ENCODE data around the gene OSTM1. TPM values are rescaled to one million over a fixed set of nuclear protein-coding genes. Genes with fewer than 3 reads are reported as not detected.

Gene OSTM1
- total RNA-seq, 1 donor from 2014 or later = 52.2 TPM

GRCh38 chr6:108102965-108103364, 28.4 kb upstream of the OSTM1 start:
- no peak for DNase-seq (ENCODE audit: low spot score)

DNA sequence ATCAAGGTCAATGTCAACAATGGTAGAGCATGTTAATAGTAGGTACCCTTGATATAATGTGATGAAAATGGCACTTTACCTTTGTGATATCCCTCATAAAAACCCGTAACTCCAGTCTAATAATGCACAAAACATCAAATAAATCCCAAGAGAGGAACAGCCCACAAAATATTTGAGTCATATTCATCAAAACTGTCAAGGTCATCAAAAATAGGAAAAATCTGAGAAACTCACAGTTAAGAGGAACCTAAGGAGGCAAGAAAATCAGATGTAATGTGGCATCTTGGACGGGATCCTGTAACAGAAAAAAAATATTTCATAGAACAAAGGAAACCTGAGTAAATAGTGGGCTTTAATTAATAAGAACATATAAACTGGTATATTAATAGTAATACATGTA, 25.5 kb upstream of the OSTM1 start:
- DNase-seq (ENCODE audit: low spot score) = no peak

- no peak for DNase-seq (ENCODE audit: low spot score)
Measured at GRCh38 chr6:108097882-108098281, 23.3 kb upstream of the OSTM1 start.

- DNase-seq (ENCODE audit: low spot score) = no peak
Measured at GRCh38 chr6:108093781-108094300, 19.3 kb upstream of the OSTM1 start.

GRCh38 chr6:108091288-108091687, 16.7 kb upstream of the OSTM1 start:
- DNase-seq (ENCODE audit: low spot score) = no peak

- DNase-seq (ENCODE audit: low spot score) = no peak
Measured at GRCh38 chr6:108083349-108083748, 8.8 kb upstream of the OSTM1 start.

DNA sequence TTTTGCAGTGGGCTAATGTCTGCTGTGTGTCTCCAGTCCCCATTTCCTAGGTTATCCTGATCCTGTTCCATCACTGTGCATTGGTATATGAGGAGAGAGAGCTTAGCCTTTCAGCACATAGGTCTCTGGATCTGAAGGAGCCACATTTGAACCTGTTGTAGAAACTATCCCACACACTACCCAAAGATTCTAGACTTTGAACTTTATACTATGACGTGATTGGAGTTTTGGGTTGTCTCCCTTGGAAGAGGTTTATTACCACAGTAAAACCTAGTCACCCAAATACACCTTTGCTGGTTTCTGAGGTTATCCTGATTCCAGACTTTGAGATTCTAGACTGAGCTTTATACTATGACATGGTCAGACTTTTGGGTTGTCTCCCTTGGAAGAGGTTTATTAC, 8.0 kb upstream of the OSTM1 start:
- DNase-seq (ENCODE audit: low spot score) = no peak

DNA sequence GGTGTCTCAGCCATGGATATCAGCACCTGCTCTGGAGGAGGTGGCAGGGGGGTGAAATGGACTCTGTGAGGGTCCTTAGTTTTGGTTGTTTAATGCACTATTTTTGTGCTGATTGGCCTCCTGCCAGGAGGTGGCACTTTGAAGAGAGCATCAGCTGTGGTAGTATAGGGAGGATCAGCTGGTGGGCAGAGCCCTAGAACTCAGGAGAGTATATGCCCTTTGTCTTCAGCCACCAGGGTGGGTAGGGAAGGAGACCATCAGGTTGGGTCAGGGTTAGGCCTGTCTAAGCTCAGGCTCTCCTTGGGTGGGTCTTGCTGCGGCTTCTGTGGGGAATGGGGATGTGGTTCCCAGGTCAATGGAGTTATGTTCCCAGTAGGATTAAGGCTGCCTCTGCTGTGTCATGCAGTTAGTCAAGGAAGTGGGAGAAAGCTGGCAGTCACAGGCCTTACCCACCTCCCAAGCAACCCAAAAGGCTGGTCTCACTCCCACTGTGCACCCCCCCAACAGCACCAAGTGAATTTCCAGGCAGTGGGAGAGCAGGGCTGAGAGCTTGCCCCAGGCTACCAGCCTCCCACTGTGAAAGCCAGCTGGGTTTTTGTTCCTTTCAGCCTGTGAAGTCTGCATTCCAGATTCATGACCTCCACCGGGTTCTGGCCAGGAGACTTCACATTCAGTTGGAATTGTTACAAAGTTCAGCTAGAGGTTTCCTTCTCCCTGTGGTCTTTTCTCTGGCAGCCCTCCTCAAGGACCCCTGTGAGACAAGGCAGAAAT, 5.7 kb upstream of the OSTM1 start:
- no peak for DNase-seq (ENCODE audit: low spot score)

DNA sequence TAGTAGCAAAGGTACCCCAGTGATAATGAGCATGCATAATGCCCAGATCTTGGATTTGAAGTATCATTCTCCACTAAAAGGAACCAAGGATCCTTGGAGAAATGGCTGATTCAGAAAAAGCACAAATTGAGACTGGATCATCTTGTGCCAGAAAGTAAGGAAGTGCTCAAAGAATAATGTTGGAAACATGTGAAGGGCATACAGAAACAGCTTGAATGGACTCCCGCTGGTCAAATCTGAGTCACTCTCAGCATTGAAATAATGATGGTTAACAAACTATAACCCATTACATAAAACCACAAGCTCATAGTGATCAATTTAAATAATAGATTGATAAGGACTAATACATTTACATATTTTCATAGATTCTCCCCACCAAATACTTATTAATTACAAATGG, 3.6 kb upstream of the OSTM1 start:
- DNase-seq (ENCODE audit: low spot score) = no peak

GRCh38 chr6:108074057-108074358, 533 bp downstream of the OSTM1 start:
- DNase-seq (ENCODE audit: low spot score) = no peak

- no peak for DNase-seq (ENCODE audit: low spot score)
Measured at GRCh38 chr6:108071736-108072276, 2.7 kb downstream of the OSTM1 start.

GRCh38 chr6:108068618-108069017, 5.9 kb downstream of the OSTM1 start:
- DNase-seq (ENCODE audit: low spot score) = no peak

GRCh38 chr6:108068182-108068581, 6.4 kb downstream of the OSTM1 start:
- no peak for DNase-seq (ENCODE audit: low spot score)

GRCh38 chr6:108052706-108053105, 21.8 kb downstream of the OSTM1 start:
- no peak for DNase-seq (ENCODE audit: low spot score)

DNA sequence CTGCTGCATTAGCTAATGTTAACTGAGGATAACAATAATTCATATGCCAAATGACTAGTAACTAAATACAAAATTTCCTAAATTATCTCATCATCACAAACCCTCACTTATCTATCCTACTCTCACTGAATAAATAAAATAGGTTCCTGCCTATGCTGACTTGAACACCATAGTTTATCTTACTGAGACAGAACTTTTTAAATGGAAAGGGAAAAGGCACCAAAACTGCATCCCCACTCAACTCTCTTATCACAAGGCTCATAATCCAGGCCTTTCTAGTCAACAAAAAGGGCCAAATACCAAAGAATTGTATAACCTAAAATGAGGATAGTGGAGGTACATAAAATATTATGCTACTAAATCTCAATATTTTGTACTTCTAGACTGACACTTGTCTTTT, 23.1 kb downstream of the OSTM1 start:
- no peak for DNase-seq (ENCODE audit: low spot score)

DNA sequence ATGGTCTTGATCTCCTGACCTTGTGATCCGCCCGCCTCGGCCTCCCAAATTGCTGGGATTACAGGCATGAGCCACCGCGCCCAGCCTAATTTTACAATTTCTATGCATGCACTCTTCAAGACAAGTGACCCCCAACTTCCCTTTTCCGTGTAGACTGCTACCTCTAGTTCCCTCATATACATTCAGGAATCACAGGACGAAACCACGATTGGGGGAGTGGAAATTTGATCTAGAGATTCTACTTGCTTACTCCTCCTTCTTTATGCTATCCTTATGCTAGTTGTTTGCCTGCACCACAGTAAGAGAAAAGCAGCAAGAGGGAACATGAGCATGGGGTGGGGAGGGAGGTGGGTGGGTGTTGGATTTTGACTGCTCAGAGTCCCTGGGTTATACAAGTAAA, 34.9 kb downstream of the OSTM1 start:
- no peak for DNase-seq (ENCODE audit: low spot score)

GRCh38 chr6:108036884-108037283, 37.7 kb downstream of the OSTM1 start:
- no peak for DNase-seq (ENCODE audit: low spot score)

- no peak for DNase-seq (ENCODE audit: low spot score)
Measured at GRCh38 chr6:108031968-108032367, 42.6 kb downstream of the OSTM1 start.

GRCh38 chr6:108030211-108030610, 44.3 kb downstream of the OSTM1 start:
- DNase-seq (ENCODE audit: low spot score) = no peak

- no peak for DNase-seq (ENCODE audit: low spot score)
Measured at GRCh38 chr6:108029226-108029921, 45.2 kb downstream of the OSTM1 start.

- no peak for DNase-seq (ENCODE audit: low spot score)
Measured at GRCh38 chr6:108027594-108027993, 46.9 kb downstream of the OSTM1 start.

GRCh38 chr6:108027056-108027455, 47.5 kb downstream of the OSTM1 start:
- DNase-seq (ENCODE audit: low spot score) = no peak
